DOHH2 (cell line): ENCODE measurements around the gene CDH18.

Experiments
- CTCF ChIP-seq: fragments of 200-600 bp; sonication (generic); IDR thresholded peaks from one replicate; pipeline ENCODE4 v1.5.1; 2014; ENCODE audit warnings: antibody characterized with exemption, mild to moderate bottlenecking, low read depth, low read length; ENCODE audit not compliant: poor library complexity, severe bottlenecking
- EZH2phosphoT487 ChIP-seq: fragments of 200-600 bp; sonication (generic); IDR thresholded peaks from 2 replicates; pipeline ENCODE4 v1.6.1; 2017; ENCODE audit warnings: borderline replicate concordance, mild to moderate bottlenecking, antibody characterized with exemption, low read length, moderate library complexity, mixed read lengths

DNA sequence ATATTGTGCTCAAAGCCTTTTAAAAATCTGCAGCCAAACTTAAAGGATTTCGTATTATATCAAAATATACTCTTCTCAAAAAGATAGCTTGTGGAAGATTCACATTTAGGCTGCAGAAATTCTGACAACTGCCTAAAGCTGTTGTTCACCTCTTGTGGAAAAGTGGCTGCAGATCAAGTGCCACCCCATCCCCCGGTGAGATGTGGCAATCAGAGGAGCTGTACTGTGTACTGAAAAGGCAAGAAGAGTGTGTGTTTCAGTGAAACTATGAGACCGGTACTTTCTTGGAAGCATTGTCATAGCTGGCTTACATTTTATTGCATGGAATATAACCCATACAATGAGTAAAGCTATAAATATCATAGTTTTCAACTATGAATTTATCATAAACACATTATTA, 64.3 kb downstream of the CDH18 start:
- TF ChIP-seq CTCF (no peak), EZH2phosphoT487 (no peak)
